Trophoblast cell (in vitro differentiated cells and primary cell): ENCODE results near the gene SLC19A1.

Experiments used
- DNase-seq, 2 donors: peaks; one replicate each; pipeline ENCODE4 v3.0.0-alpha.2; 2016
- H2AFZ ChIP-seq: 2 replicates; pipeline ENCODE4 v1.6.1; 2013; ENCODE audit warnings: low read length, moderate library complexity, mild to moderate bottlenecking; ENCODE audit not compliant: insufficient read depth, poor library complexity
- H2AK5ac ChIP-seq: 2 replicates; pipeline ENCODE4 v1.6.1; 2013; ENCODE audit warnings: mild to moderate bottlenecking, low read length
- H2BK120ac ChIP-seq: 2 replicates; pipeline ENCODE4 v1.6.1; 2013; ENCODE audit warnings: low read length, mild to moderate bottlenecking, moderate library complexity; ENCODE audit not compliant: insufficient read depth, poor library complexity
- H2BK12ac ChIP-seq: 2 replicates; pipeline ENCODE4 v1.6.1; 2013; ENCODE audit warnings: mild to moderate bottlenecking, low read length, moderate library complexity
- H2BK5ac ChIP-seq: 2 replicates; pipeline ENCODE4 v1.6.1; 2013; ENCODE audit warnings: low read length, low read depth, moderate library complexity, mild to moderate bottlenecking; ENCODE audit not compliant: poor library complexity
- H3K14ac ChIP-seq: 2 replicates; pipeline ENCODE4 v1.6.1; 2013; ENCODE audit warnings: mild to moderate bottlenecking, low read length
- H3K18ac ChIP-seq: 2 replicates; pipeline ENCODE4 v1.6.1; 2013; ENCODE audit warnings: mild to moderate bottlenecking, low read length
- H3K23ac ChIP-seq: 2 replicates; pipeline ENCODE4 v1.6.1; 2013; ENCODE audit warnings: low read length
- H3K27ac ChIP-seq: 2 replicates; pipeline ENCODE4 v1.5.1; 2013; ENCODE audit warnings: low read depth, mild to moderate bottlenecking, inconsistent platforms, low read length, moderate library complexity
- H3K27me3 ChIP-seq: 2 replicates; pipeline ENCODE4 v1.6.1; 2013; ENCODE audit warnings: inconsistent platforms, mild to moderate bottlenecking, low read length, moderate library complexity; ENCODE audit not compliant: insufficient read depth
- H3K36me3 ChIP-seq, 2 experiments: 1 replicate in 1 of 2; 2 replicates in 1 of 2; pipeline ENCODE4 v1.6.1; 2013; ENCODE audit warnings: low read length in 2 of 2, mild to moderate bottlenecking in 2 of 2, moderate library complexity in 1 of 2; ENCODE audit not compliant: insufficient read depth in 2 of 2, control insufficient read depth in 1 of 2
- H3K4ac ChIP-seq: 2 replicates; pipeline ENCODE4 v1.6.1; 2013; ENCODE audit warnings: low read depth, mild to moderate bottlenecking, low read length, moderate library complexity
- H3K4me1 ChIP-seq, 2 experiments: 1 replicate in 1 of 2; 2 replicates in 1 of 2; pipeline ENCODE4 v1.6.1; 2013; ENCODE audit warnings: low read length in 2 of 2, mild to moderate bottlenecking in 2 of 2, moderate library complexity in 1 of 2; ENCODE audit not compliant: insufficient read depth in 2 of 2, control insufficient read depth in 1 of 2
- H3K4me2 ChIP-seq: 2 replicates; pipeline ENCODE4 v1.6.1; 2013; ENCODE audit warnings: inconsistent platforms, mild to moderate bottlenecking, low read length, moderate library complexity
- H3K4me3 ChIP-seq: 2 replicates; pipeline ENCODE4 v1.5.1; 2013; ENCODE audit warnings: mild to moderate bottlenecking, low read depth, low read length, inconsistent platforms
- H3K79me1 ChIP-seq: one replicate; pipeline ENCODE4 v1.6.1; 2013; ENCODE audit warnings: low read length
- H3K79me2 ChIP-seq: 2 replicates; pipeline ENCODE4 v1.6.1; 2013; ENCODE audit warnings: low read length, mild to moderate bottlenecking; ENCODE audit not compliant: control insufficient read depth, insufficient read depth, poor library complexity
- H3K9ac ChIP-seq: 2 replicates; pipeline ENCODE4 v1.6.1; 2013; ENCODE audit warnings: mild to moderate bottlenecking, low read length
- H3K9me3 ChIP-seq: 2 replicates; pipeline ENCODE4 v1.6.1; 2013; ENCODE audit warnings: low read depth, mild to moderate bottlenecking, control low read depth, inconsistent platforms, low read length; ENCODE audit not compliant: insufficient read depth
- H4K12ac ChIP-seq: 2 replicates; pipeline ENCODE4 v1.6.1; 2013; ENCODE audit warnings: low read depth, mild to moderate bottlenecking, low read length, moderate library complexity
- H4K8ac ChIP-seq: 2 replicates; pipeline ENCODE4 v1.6.1; 2013; ENCODE audit warnings: low read depth, mild to moderate bottlenecking, low read length, moderate library complexity
- H4K91ac ChIP-seq: one replicate; pipeline ENCODE4 v1.6.1; 2013; ENCODE audit warnings: low read depth, mild to moderate bottlenecking, low read length, moderate library complexity
- WGBS: extraction: QIAGEN DNeasy Blood & Tissue Kit; methylation state at CpG from one replicate; pipeline ENCODE4 v1.1.7; 2013; ENCODE audit warnings: missing lambda C conversion rate; ENCODE audit not compliant: insufficient read length, insufficient coverage; ENCODE audit errors: extremely low coverage; 5-methylcytosine and 5-hydroxymethylcytosine counted together

SLC19A1 gene

GRCh38 chr21:45513003-45513717 lies 29.1 kb downstream of the SLC19A1 start:
- peaks cover 13 to 14% of the 10 kb centered on the region in 2 experiments for H3K4me1 ChIP-seq

GRCh38 chr21:45512626-45513002 lies 29.6 kb downstream of the SLC19A1 start:
- no peak overlapping the region for H3K4ac ChIP-seq
- no peak overlapping the region for H2BK5ac ChIP-seq
- H3K23ac ChIP-seq: no peak overlapping the region
- no peak overlapping the region for H4K91ac ChIP-seq
- H3K27ac ChIP-seq: no peak overlapping the region
- no peak overlapping the region for H2BK120ac ChIP-seq
- no peak overlapping the region for H4K12ac ChIP-seq
- no peaks in the 10 kb centered on the region for H3K79me2 ChIP-seq
- no CpG with 5 or more reads among the region's 8 CpGs for WGBS
- H2AK5ac ChIP-seq: no peak overlapping the region
- peaks cover 5% of the 10 kb centered on the region for H3K9me3 ChIP-seq
- no peak overlapping the region for H2AFZ ChIP-seq
- no peak for DNase-seq
- no peak overlapping the region for H3K4me2 ChIP-seq
- H2BK12ac ChIP-seq: no peak overlapping the region
- peaks cover 9% of the 10 kb centered on the region for H3K79me1 ChIP-seq
- H4K8ac ChIP-seq: no peak overlapping the region
- H3K36me3 ChIP-seq: peaks cover 68 to 73% of the 10 kb centered on the region in 2 experiments
- peaks cover 13 to 14% of the 10 kb centered on the region in 2 experiments for H3K4me1 ChIP-seq
- no peak overlapping the region for H3K14ac ChIP-seq
- H3K27me3 ChIP-seq: no peaks in the 10 kb centered on the region
- no peak overlapping the region for H3K9ac ChIP-seq
- no peak overlapping the region for H3K4me3 ChIP-seq
- H3K18ac ChIP-seq: no peak overlapping the region

More at GRCh38 chr21:45513003-45513717, 29.1 kb downstream of the SLC19A1 start:
- H4K8ac ChIP-seq: no peak overlapping the region
- H3K4ac ChIP-seq: no peak overlapping the region
- no peaks in the 10 kb centered on the region for H3K27me3 ChIP-seq
- WGBS: no CpG with 5 or more reads among the region's 19 CpGs
- H3K9ac ChIP-seq: no peak overlapping the region
- DNase-seq: peak; percentile 76 to 85
- H3K9me3 ChIP-seq: peaks cover 7% of the 10 kb centered on the region
- H4K91ac ChIP-seq: no peak overlapping the region
- H3K79me1 ChIP-seq: peaks cover 9% of the 10 kb centered on the region
- peaks cover 66 to 70% of the 10 kb centered on the region in 2 experiments for H3K36me3 ChIP-seq
- H3K14ac ChIP-seq: no peak overlapping the region
- peak overlapping the region; percentile 30 for H3K18ac ChIP-seq
- no peak overlapping the region for H2BK5ac ChIP-seq
- no peak overlapping the region for H2AFZ ChIP-seq
- no peak overlapping the region for H2BK12ac ChIP-seq
- H2BK120ac ChIP-seq: no peak overlapping the region
- no peak overlapping the region for H3K4me3 ChIP-seq
- H3K23ac ChIP-seq: no peak overlapping the region
- no peak overlapping the region for H4K12ac ChIP-seq
- H2AK5ac ChIP-seq: no peak overlapping the region
- no peak overlapping the region for H3K27ac ChIP-seq
- no peak overlapping the region for H3K4me2 ChIP-seq
- H3K79me2 ChIP-seq: no peaks in the 10 kb centered on the region

GRCh38 chr21:45511661-45512431 lies 30.4 kb downstream of the SLC19A1 start:
- Histone ChIP-seq H2BK120ac (no peak overlapping the region), H4K12ac (no peak overlapping the region), H2AFZ (no peak overlapping the region), H3K9me3 (no peaks in the 10 kb centered on the region), H4K8ac (no peak overlapping the region), H3K23ac (no peak overlapping the region), H2BK12ac (no peak overlapping the region), H3K79me2 (no peaks in the 10 kb centered on the region), H3K36me3 (peaks cover 70 to 75% of the 10 kb centered on the region in 2 experiments), H3K27ac (no peak overlapping the region), H3K27me3 (no peaks in the 10 kb centered on the region), H3K9ac (no peak overlapping the region), H3K4me1 (peaks cover 13 to 14% of the 10 kb centered on the region in 2 experiments), H3K14ac (no peak overlapping the region), H3K79me1 (peaks cover 9% of the 10 kb centered on the region), H3K4me3 (no peak overlapping the region), H2AK5ac (no peak overlapping the region), H2BK5ac (no peak overlapping the region), H4K91ac (no peak overlapping the region), H3K18ac (no peak overlapping the region), H3K4me2 (no peak overlapping the region), H3K4ac (no peak overlapping the region)
- no CpG with 5 or more reads among the region's 35 CpGs for WGBS
- DNase-seq: no peak

- Histone ChIP-seq H3K36me3 (peaks cover 73 to 77% of the 10 kb centered on the region in 2 experiments), H3K23ac (no peak overlapping the region), H4K12ac (no peak overlapping the region), H3K4me2 (no peak overlapping the region), H3K4me3 (no peak overlapping the region), H3K9me3 (no peaks in the 10 kb centered on the region), H3K79me2 (no peaks in the 10 kb centered on the region), H3K4me1 (peaks cover 9% of the 10 kb centered on the region in 2 experiments), H2AK5ac (no peak overlapping the region), H4K8ac (no peak overlapping the region), H2BK5ac (no peak overlapping the region), H2BK120ac (no peak overlapping the region), H2BK12ac (no peak overlapping the region), H3K14ac (no peak overlapping the region), H2AFZ (no peak overlapping the region), H3K79me1 (peaks cover 9% of the 10 kb centered on the region), H3K9ac (no peak overlapping the region), H3K18ac (no peak overlapping the region), H3K27me3 (no peaks in the 10 kb centered on the region), H4K91ac (no peak overlapping the region), H3K4ac (no peak overlapping the region), H3K27ac (no peak overlapping the region)
- no CpG with 5 or more reads among the region's 12 CpGs for WGBS
- no peak for DNase-seq
Measured at GRCh38 chr21:45511007-45511406, 31.2 kb downstream of the SLC19A1 start.
